ENCODE data around the gene SORCS1. TPM values are rescaled to one million over a fixed set of nuclear protein-coding genes. Genes with fewer than 3 reads are reported as not detected.

The SORCS1 gene
- polyA plus RNA-seq, 3 donors, result 0.09 TPM; not detected in 2

GRCh38 chr10:107071301-107071700 is 93.2 kb downstream of the SORCS1 start:
- intact Hi-C loops (cut with micrococcal nuclease), result no loop called here
- WGBS (ENCODE audit: insufficient coverage), result no CpG with 5 or more reads among the region's 4 CpGs
- H3K4me3 Mint-ChIP-seq, result no peak overlapping the region

GRCh38 chr10:107067843-107068242 is 96.7 kb downstream of the SORCS1 start:
- Histone ChIP-seq H3K79me2 (ENCODE audit: insufficient read depth, low read length) (no peaks in the 10 kb centered on the region), H3K27me3 (ENCODE audit: control insufficient read depth in 2 of 2, insufficient read depth in 2 of 2, low read length in 2 of 2) (no peaks in the 10 kb centered on the region), H3K4me3 (replicated peaks in 1 of 3; ENCODE audit: low read depth in 2 of 3, low read length in 3 of 3) (no peak overlapping the region), H2AFZ (ENCODE audit: insufficient read depth, low read depth, low read length, poor library complexity, severe bottlenecking) (no peak overlapping the region), H3K9ac (ENCODE audit: insufficient read depth, low read length, poor library complexity, severe bottlenecking) (no peak overlapping the region), H4K20me1 (ENCODE audit: insufficient read depth, low read length) (no peaks in the 10 kb centered on the region), H3K4me2 (replicated peaks; ENCODE audit: extremely low read depth, low read length, poor library complexity, severe bottlenecking) (no peak overlapping the region), H3K36me3 (replicated peaks in 1 of 2; ENCODE audit: control insufficient read depth in 1 of 2, insufficient read depth in 2 of 2, low read length in 2 of 2) (no peaks in the 10 kb centered on the region), H3K27ac (ENCODE audit: low read depth in 1 of 2, low read length in 2 of 2) (no peak overlapping the region), H3K4me1 (ENCODE audit: control insufficient read depth in 1 of 2, insufficient read depth in 2 of 2, low read length in 2 of 2) (no peaks in the 10 kb centered on the region), H3K9me3 (replicated peaks in 1 of 2; ENCODE audit: control insufficient read depth in 1 of 2, insufficient read depth in 1 of 2, low read length in 2 of 2) (no peaks in the 10 kb centered on the region)
- no peak for TF ChIP-seq CTCF (IDR thresholded peaks at IDR 0.05)
- H3K36me3 Mint-ChIP-seq, result no peaks in the 10 kb centered on the region
- no peak overlapping the region for H3K4me3 Mint-ChIP-seq
- peaks cover 0 to 3% (median 0%) of the 10 kb centered on the region in 7 donors for H3K9me3 Mint-ChIP-seq
- peaks cover 1 to 5% (median 2%) of the 10 kb centered on the region in 3 donors for H3K27me3 Mint-ChIP-seq (ENCODE audit: low read depth in 3 of 3)
- DNase-seq, result no peak
- H3K27ac Mint-ChIP-seq, result no peak overlapping the region
- no peaks in the 10 kb centered on the region for H3K4me1 Mint-ChIP-seq
- 58% methylated on average over 2 of the region's 4 CpGs for WGBS (ENCODE audit: insufficient coverage)
- intact Hi-C loops (cut with micrococcal nuclease), result no loop called here

More at GRCh38 chr10:107071301-107071700, 93.2 kb downstream of the SORCS1 start:
- H2AFZ ChIP-seq (ENCODE audit: insufficient read depth, low read depth, low read length, poor library complexity, severe bottlenecking), result no peak overlapping the region
- H3K36me3 ChIP-seq (replicated peaks in 1 of 2; ENCODE audit: control insufficient read depth in 1 of 2, insufficient read depth in 2 of 2, low read length in 2 of 2), result no peaks in the 10 kb centered on the region
- Mint-ChIP-seq H3K36me3 (no peaks in the 10 kb centered on the region), H3K27me3 (ENCODE audit: low read depth in 3 of 3) (peaks cover 2 to 5% (median 2%) of the 10 kb centered on the region in 3 donors), H3K9me3 (peaks cover 0 to 3% (median 0%) of the 10 kb centered on the region in 7 donors), H3K27ac (no peak overlapping the region), H3K4me1 (no peaks in the 10 kb centered on the region)
- no peak for DNase-seq
- H3K9ac ChIP-seq (ENCODE audit: insufficient read depth, low read length, poor library complexity, severe bottlenecking), result no peak overlapping the region
- no peaks in the 10 kb centered on the region for H3K79me2 ChIP-seq (ENCODE audit: insufficient read depth, low read length)
- H3K27me3 ChIP-seq (ENCODE audit: control insufficient read depth in 2 of 2, insufficient read depth in 2 of 2, low read length in 2 of 2), result no peaks in the 10 kb centered on the region
- no peak for TF ChIP-seq CTCF (IDR thresholded peaks at IDR 0.05)
- no peak overlapping the region for H3K4me2 ChIP-seq (replicated peaks; ENCODE audit: extremely low read depth, low read length, poor library complexity, severe bottlenecking)
- no peak overlapping the region for H3K27ac ChIP-seq (ENCODE audit: low read depth in 1 of 2, low read length in 2 of 2)
- H3K4me3 ChIP-seq (replicated peaks in 1 of 3; ENCODE audit: low read depth in 2 of 3, low read length in 3 of 3), result no peak overlapping the region
- H3K4me1 ChIP-seq (ENCODE audit: control insufficient read depth in 1 of 2, insufficient read depth in 2 of 2, low read length in 2 of 2), result no peaks in the 10 kb centered on the region
- H3K9me3 ChIP-seq (replicated peaks in 1 of 2; ENCODE audit: control insufficient read depth in 1 of 2, insufficient read depth in 1 of 2, low read length in 2 of 2), result no peaks in the 10 kb centered on the region
- H4K20me1 ChIP-seq (ENCODE audit: insufficient read depth, low read length), result no peaks in the 10 kb centered on the region

Measured in CD14-positive monocyte (primary cell).